NCI-H1930 (cell line): ENCODE results near the gene ENTPD6.

Experiments used
- DNase-seq, 2 experiments: peaks; one replicate each; lab custom pipeline; 2025; lab: John Stamatoyannopoulos, UW

ENTPD6 gene

DNA sequence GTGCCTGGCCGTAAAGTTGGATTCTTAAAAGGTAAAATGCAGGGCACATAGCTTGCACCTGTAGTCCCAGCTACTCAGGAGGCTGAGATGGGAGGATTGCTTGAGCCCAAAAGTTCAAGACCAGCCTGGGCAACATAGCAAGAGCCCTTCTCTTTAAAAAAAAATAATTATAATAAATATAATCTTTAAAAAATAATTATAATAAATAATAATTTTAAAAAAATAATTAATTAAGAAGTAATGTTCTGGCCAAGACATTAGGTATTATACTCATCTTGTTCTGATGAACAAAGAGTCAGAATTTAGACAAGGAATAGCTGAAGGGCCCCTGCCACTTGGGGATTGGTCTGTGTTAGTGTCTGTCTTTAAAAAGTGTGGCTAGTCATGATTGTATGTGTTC is 13.9 kb downstream of the ENTPD6 start:
- no peak for DNase-seq

DNA sequence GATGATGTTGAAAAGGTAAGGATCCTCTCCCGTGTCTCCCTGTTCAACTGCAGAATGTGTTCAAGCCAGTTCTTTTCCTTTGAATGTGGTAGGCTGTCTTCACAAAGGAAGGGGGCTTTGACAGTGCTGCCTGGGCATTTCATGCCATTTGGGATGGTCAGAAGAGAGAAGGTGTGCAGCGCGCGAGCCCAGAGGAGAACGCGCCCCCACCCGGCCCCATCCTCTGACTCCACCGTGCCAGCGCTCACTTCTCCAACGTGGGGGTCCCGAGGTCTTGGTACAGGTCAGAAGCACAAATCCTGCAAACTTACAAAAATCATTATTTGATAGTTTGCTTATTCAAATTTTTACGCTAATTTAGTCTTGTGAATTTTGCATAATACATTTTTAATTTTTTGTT is 14.4 kb downstream of the ENTPD6 start:
- DNase-seq, result no peak

DNA sequence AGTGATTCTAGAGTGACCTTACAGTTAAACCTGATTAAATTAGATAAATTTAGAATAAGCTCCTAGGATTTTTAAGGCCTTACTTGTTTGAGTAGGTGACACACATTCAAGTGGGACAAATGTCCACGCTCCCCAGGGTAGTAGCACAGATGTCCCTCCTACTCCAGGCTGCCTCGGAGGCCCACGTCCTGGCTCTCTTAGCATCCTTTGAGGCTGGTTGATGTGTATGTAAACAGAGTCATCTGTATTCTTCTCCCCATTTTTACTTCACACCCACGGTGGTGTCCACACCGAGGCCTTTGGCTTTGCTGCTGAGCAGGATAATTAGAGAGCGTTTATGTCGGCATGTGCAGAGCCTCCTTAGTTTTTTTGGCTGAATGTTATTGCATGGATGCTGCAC is 15.8 kb downstream of the ENTPD6 start:
- no peak for DNase-seq

DNA sequence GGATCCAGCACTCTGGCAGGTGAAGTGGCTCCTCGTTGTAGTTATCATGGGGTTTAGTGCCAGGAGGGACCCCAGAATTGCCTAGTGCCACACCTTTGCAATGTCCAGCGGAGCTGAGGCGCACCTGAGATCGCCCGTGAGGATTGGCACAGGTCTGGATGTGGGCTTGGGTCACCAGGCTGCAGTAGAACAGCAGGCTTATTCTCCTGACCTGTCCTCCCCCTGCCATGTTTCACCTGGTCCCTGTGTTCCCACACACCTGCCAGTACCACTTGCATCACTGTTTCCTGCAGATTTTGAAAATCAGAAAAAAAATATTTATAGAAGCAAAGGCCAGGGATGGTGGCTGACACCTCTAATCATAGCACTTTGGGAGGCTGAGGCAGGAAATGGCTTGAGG is 16.7 kb downstream of the ENTPD6 start:
- DNase-seq, result no peak

DNA sequence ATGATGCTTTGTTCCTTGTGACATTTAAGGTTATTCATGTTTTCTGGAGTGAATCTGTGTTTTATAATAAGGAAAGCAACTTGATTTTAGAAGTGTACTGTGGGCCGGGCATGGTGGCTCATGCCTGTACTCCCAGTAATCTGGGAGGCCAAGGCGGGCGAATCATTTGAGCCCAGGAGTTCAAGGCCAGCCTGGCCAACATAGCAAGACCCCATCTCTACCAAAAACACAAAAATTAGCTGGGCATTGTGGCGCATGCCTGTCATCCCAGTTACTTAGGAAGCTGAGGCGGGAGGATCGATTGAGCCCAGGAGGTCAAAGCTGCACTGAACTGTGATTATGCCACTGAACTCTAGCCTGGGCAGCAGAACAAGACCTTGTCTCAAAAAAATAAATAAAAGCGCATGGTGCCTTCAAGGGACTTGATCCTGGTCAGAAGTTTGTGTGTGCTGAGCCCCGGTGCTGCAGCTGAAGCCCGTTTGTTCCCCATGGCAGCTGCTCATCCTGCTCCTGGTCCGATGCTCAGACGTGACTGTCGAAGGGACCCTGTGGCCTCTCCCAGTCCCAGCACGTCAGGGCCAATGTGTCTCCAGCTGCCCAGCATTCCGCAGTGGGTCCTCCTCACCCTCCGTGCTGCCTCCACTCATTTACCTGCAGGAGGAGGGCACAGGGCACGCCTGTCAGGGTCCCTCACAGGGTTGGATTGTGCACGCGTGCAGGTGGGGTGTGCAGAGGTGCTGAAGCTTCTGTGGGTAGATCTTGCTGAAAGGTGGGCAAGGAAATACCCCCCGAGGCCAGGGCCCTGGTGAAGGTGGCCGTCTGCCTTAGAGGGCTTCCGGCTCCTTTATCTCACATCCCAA is 18.3 kb downstream of the ENTPD6 start:
- DNase-seq, result no peak

DNA sequence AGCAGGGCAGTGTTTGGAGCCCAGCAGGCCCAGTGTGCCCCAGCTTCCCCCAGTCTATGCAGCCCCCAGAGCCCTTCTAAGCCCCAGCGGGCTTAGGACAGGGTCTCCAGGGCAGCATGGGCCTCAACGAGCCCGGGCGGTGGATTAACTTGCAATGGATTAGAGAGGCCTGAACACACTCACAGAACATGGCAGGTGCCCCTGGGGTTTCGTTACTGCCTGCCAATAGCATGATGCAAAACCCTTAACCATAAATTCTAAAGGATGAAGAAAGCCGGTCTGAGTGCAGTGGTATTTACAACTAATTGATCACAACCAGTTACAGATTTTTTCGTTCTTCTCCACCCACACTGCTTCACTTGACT is 18.9 kb downstream of the ENTPD6 start:
- no peak for DNase-seq

DNA sequence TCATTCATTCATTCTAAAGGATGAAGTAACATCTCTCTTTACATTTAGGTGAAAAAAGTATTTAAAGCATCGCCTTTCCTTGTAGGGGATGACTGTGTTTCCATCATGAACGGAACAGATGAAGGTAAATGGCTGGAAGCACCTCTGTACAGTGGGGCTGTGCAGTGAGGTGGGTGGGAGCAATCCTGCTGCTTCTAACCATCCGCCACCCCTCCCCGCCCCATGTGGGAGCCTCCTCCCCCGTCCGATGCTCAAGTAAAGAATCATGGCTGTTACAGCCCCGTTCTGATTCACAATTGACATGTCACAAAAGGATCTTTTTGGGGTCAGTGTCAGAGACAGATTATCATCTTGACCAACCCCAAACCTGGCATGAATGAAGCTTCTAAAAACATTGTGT is 19.3 kb downstream of the ENTPD6 start:
- no peak for DNase-seq

DNA sequence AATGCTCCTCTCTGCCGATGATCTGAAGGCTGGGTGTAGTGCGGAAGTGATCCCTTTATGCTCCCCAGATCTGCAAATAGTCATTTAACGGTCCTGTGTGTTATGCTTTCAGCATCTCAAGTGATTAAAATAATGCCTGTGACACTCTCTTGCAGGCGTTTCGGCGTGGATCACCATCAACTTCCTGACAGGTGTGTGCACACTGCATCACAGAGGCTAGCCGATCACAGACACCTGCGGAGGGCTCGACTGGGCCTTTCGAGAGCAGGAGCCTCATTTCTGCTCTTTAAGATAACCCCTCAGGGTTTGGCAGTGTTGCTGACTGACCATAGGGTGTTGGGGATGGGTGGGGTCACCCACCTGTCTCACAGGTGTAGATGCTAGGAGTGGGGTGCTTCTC is 20.0 kb downstream of the ENTPD6 start:
- DNase-seq, result no peak

DNA sequence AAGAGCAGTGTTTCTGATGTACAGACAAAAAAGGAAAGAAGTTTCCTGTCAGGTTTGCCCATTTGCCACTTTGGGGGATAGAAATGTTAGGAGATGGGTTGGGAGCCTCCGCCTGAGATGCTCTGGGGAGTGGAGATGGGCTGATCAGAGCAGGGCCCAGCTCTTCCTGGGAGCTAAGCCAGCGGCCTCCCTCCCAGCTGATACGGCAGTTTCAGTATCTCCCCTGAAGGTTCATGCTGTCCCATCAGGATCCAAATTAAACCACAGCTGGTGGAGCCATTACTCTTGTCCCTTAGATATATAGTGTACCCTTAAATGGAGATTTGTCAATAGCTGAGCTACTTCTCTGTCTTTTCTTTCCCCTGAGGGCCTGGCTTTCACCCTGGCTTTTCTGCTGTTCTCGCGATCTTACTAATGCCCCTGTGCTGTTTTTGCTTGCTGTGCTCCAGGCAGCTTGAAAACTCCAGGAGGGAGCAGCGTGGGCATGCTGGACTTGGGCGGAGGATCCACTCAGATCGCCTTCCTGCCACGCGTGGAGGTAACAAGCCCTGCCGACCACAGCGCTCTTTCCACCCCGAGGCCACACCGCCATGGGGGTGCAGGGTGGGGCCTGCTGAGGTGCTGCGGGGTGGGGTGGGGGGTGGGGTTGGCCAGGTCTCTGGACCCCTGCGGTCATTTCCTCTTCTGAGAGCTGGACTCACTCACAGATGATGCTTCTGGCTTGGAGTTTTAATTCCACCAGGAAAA is 20.9 kb downstream of the ENTPD6 start:
- no peak for DNase-seq

DNA sequence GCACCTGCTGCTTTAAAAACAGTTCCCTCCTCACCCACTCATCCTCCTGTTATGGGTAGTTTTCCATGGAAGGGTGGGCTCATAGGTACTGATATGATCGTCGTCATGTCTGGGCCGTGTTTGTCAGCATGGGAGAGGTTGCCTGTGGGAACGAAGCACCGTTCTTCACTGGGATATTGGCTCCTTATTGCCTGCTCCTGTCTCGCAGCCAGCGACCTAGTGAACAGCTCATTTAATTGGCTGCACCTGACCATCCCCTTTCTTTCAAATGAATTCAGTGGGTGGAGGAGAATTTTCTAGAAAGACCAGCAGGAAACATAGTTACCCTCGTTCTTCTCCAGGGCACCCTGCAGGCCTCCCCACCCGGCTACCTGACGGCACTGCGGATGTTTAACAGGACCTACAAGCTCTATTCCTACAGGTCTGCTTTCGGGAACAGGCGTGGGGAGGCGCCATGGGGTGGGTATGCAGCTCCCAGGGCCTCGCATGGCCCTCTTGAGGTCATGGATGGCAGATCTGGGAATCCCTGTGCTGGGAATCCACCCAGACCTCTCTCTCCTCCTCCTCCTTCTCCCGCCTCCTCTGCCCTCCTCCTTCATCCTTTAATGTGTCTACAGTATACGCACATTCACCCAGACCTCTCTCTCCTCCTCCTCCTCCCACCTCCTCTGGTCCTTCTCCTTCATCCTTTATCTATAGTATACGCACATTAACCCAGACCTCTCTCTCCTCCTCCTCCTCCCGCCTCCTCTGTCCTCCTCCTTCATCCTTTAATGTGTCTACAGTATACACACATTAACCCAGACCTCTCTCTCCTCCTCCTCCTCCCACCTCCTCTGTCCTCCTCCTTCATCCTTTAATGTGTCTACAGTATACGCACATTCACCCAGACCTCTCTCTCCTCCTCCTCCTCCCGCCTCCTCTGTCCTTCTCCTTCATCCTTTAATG is 21.9 kb downstream of the ENTPD6 start:
- DNase-seq, result no peak

DNA sequence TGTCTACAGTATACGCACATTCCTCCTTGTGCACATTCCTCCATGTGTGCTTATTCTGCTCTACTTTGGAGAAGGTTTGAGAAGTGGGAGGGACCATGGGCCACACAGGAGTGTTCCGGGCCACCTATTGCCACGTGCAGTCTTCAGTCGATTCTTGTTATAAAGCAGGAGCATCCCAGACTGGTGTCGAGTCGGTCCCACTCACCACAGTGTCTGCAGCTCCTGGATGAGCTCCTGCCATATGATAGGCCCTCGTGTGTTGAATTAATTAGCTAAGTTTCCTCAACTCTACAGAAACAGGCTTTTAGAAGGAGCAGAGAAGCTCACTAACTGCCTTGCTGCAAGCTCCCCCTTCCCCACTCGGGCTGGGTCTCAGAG is 22.6 kb downstream of the ENTPD6 start:
- no peak for DNase-seq

DNA sequence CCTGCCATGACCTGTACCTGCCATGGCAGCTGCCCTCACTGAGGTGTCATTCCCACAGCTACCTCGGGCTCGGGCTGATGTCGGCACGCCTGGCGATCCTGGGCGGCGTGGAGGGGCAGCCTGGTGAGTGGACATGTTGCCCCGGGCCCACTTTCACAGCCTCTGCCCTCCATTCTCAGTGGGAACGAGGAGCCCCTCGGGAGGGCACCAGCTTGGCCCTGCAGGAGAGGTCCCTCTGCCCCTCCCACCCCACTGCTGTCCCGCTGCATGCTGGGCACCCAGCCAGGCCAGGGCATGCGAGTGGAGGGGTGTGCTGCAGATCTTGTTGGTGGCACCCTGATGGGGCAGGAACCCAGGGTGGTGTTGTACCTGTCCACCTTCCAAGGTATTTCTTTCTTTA is 23.0 kb downstream of the ENTPD6 start:
- no peak for DNase-seq

DNA sequence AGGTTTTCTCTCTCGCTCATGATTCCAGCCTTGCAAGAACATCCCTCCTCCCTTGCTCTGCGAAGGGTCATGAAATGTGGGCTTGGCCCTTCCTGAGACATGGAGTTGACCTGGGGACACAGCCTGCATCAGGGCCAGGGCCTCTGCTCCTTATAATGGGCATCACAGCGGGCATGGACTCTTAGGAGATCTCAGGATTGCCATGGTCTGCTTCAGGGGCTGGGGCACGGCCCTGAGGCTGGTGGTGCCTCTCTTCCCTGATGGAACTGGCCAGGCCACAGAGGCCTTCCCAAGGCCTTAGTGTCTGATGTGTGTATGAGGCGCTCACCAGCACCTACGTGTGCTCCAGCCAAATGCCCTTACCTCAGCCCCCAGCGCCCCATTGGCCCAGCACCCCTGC is 23.9 kb downstream of the ENTPD6 start:
- DNase-seq, result no peak

DNA sequence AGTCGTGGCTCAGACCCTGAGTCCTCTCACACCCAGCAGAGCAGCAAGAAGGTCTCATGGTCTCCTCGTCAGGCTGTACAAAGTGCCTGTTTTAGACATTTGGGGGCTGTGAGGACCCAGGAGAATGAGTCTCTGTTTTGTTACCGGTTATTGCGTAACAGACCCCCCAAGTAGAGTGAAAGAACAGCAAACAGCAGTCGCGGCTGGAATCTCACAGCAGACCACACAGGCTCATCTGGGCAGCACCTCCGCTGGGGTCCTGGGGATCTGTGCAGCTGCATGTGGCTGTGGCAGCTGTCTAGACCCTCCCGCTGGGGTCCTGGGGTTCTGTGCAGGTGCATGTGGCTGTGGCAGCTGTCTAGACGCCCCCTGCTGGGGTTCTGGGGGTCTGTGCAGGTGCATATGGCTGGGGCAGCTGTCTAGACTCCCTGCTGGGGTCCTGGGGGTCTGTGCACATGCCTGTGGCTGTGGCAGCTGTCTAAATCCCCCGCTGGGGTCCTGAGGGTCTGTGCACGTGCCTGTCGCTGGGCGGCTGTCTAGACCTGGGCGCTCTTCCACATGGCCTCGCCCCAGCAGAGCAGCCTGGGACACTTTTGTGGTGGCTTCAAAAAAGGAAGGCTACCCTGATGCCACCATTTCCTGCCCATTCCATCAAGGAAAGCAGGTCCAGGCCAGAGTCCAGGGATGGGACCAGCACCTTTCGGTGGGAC is 24.7 kb downstream of the ENTPD6 start:
- no peak for DNase-seq

DNA sequence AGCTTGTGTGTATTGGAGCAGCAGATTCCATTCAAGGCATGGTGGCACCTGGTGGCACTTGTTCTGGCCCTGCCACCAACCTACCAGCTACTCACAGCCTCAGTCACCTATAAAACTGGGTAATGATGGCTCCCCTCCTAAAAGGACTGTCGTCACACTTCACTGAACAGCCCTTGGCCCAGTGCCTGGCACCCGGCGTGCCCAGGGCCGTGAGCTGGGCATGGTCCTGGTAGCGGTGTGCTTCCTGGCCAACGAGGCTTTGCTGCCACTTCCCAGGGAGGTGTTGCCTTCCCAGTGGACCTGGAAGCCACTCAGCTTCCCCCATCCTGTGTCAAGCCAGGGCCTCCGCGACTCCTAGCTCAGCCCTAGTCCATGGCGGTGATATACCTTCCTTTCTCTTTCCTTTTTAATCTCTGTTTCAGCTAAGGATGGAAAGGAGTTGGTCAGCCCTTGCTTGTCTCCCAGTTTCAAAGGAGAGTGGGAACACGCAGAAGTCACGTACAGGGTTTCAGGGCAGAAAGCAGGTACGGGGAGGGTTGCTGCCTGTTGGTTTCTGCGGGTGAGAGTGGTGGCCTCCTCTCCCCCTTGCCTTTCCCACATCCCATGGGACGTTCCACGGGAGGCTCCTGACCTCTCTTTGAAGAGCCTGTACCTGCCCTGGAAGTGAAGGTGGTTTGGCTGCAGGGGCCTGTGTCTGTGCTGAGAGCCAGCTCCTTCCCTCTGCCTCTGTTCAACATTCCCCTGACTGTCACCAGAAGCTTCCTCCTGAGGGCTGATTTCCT is 25.5 kb downstream of the ENTPD6 start:
- no peak for DNase-seq

DNA sequence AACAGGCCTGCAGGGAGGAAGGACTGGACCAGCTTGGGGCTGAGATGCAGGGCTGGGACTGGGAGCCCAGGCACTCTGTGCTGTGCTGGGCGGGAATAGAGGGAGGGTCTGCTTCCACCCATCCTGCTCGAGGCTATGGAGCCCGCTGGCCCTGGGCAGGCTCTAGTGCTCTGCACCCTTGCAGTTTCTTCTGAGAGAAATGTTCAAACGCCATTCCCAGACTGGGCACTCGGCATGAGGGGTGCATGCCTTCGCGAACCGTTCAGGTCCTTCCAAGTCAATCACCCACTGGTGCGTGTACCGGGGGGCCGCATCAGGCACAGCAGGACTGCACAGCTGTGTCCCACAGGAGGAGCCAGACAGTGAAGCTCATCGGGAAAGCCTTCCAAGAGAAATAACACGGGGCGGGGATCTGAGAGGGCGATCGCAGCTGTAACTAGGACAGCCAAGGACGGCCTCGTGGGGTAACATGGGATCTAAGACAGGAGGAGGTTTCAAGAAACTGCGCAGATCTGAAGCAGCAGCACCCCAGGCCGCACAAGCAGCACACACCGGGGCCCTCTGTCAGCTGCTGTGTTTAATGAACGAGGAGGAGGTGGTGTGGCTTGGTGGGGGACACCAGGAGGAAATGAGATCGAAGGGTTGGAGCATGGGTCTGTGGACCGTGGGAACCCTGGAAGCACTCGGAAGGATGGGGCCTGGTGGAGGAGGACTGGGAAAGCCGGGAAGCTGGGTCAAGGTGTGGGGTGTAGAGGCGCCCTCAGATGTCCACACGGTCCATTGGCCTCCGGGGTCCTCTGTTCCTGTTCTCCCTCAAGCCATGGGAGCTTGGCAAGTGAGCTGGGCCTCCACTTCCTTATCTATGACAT is 26.3 kb downstream of the ENTPD6 start:
- no peak for DNase-seq

DNA sequence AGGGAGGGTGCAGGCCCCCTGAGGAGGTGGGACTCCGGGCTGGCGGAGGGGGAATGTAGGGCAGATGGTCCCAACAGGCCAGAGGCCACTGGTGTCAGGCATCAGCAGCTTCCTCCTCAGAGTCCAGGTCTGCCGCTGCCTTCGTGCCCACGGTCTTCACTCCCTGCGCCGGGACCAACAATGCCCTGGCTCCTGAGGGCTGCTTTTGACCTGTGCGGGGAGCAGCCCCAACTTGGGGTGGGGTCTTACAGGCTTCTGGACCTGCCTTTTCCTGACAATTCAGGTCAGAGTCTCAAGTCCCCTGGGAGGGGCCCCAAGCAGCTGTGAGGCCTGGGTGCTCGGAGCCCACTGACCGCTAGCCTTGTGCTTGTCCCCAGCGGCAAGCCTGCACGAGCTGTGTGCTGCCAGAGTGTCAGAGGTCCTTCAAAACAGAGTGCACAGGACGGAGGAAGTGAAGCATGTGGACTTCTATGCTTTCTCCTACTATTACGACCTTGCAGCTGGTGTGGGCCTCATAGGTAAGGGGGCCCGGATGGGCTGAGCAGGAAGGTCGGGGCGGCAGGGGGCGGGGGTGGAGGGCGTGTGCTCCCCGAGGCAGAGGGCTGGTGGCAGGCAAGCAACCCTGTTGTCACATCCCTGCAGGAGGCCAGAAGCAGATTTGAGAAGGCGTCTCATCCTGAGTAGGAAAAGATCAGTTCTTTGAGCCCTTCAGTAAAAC is 27.1 kb downstream of the ENTPD6 start:
- no peak for DNase-seq

DNA sequence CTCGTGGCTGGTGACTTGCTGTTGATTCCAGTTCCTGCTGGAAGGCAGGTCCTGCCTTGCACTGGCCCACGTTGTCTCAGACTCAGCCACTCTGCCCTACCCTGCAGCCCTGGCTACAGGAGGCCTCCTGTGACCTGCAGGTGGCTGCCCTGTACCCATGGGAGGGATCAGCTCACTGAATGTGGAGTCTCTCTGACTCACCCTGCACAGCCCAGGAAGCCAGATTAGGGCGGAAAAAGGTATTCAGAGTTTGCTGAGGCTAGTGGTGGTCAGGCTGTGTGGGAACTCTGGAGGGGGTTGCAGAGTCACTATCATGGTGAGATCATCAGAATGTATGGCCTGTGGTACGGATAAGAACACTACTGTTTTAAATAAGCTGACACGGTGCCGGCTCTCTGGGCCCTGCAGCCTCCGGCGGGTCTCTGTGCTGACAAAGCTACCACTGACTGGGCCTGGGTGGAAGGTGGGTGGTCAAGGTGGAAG is 27.7 kb downstream of the ENTPD6 start:
- DNase-seq, result no peak
